ENCODE results near the gene FAM13B. TPM values are rescaled to one million over a fixed set of nuclear protein-coding genes. Genes with fewer than 3 reads are reported as not detected.
"Not testable (repeated sequence)": the region's sequence is repeated elsewhere in the genome, so short reads cannot be mapped to it uniquely, and the experiment has no call there.

The FAM13B gene
- 18.5 and 22.1 TPM in 2 replicates for total RNA-seq (2014; rRNA removed; shearing (Covaris generic))

- peak within 1 kb of the TSS; percentile 93 for H3K27ac ChIP-seq
- peak; percentile 83 to 85 for DNase-seq
- peaks cover 6% of the 10 kb centered on the region; the same call in 1 of the 2 replicates for H3K4me1 ChIP-seq
- H3K27me3 ChIP-seq, result no peaks in the 10 kb centered on the region
- H3K4me3 ChIP-seq, result peak within 1 kb of the TSS; percentile 100
- H3K9me3 ChIP-seq (replicated peaks), result no peaks in the 10 kb centered on the region
- peaks cover 4% of the 10 kb centered on the region; the same call in 1 of the 2 replicates for H3K36me3 ChIP-seq
Measured at GRCh38 chr5:138032572-138033385, at the start of gene FAM13B. Gene FAM13B (minus strand): TSS chr5:138033079. CDS start chr5:138019111, 13,968 bp downstream.

GRCh38 chr5:138082033-138082432, 49.2 kb upstream of the FAM13B start:
- no peaks in the 10 kb centered on the region; the same call in 1 of the 2 replicates for H3K27me3 ChIP-seq
- DNase-seq, result no peak

GRCh38 chr5:138078006-138078643, 45.2 kb upstream of the FAM13B start:
- no peak overlapping the region for H3K4me3 ChIP-seq
- no peaks in the 10 kb centered on the region; the same call in 1 of the 2 replicates for H3K4me1 ChIP-seq
- no peaks in the 10 kb centered on the region for H3K36me3 ChIP-seq
- H3K9me3 ChIP-seq (replicated peaks), result no peaks in the 10 kb centered on the region
- H3K27me3 ChIP-seq, result no peaks in the 10 kb centered on the region; the same call in 1 of the 2 replicates
- H3K27ac ChIP-seq, result no peak overlapping the region
- peak in 1 of 2 experiments; percentile 11 for DNase-seq

More at GRCh38 chr5:138082033-138082432, 49.2 kb upstream of the FAM13B start:
- no peak overlapping the region for H3K27ac ChIP-seq
- no peaks in the 10 kb centered on the region; the same call in 1 of the 2 replicates for H3K4me1 ChIP-seq
- H3K9me3 ChIP-seq (replicated peaks), result no peaks in the 10 kb centered on the region
- no peaks in the 10 kb centered on the region for H3K36me3 ChIP-seq
- no peak overlapping the region for H3K4me3 ChIP-seq

- no peaks in the 10 kb centered on the region; the same call in 1 of the 2 replicates for H3K4me1 ChIP-seq
- no peak overlapping the region for H3K4me3 ChIP-seq
- no peak overlapping the region for H3K27ac ChIP-seq
- H3K9me3 ChIP-seq (replicated peaks), result no peaks in the 10 kb centered on the region
- peak; percentile 44 to 82 for DNase-seq
- H3K36me3 ChIP-seq, result no peaks in the 10 kb centered on the region
- H3K27me3 ChIP-seq, result no peaks in the 10 kb centered on the region; the same call in 1 of the 2 replicates
Measured at GRCh38 chr5:138077064-138077696, 44.3 kb upstream of the FAM13B start.

GRCh38 chr5:138070026-138070425, 37.1 kb upstream of the FAM13B start:
- H3K9me3 ChIP-seq (replicated peaks); H3K27ac ChIP-seq; H3K4me3 ChIP-seq; H3K27me3 ChIP-seq; H3K36me3 ChIP-seq; H3K4me1 ChIP-seq; DNase-seq: not testable (repeated sequence)

GRCh38 chr5:138068742-138069600, 36.1 kb upstream of the FAM13B start:
- no peak overlapping the region for H3K27ac ChIP-seq
- H3K27me3 ChIP-seq, result no peaks in the 10 kb centered on the region
- no peaks in the 10 kb centered on the region for H3K4me1 ChIP-seq
- H3K4me3 ChIP-seq, result no peak overlapping the region
- no peaks in the 10 kb centered on the region for H3K9me3 ChIP-seq (replicated peaks)
- H3K36me3 ChIP-seq, result no peaks in the 10 kb centered on the region
- peak; percentile 62 to 84 for DNase-seq

GRCh38 chr5:138067945-138068344, 35.1 kb upstream of the FAM13B start:
- no peak for DNase-seq
- Histone ChIP-seq H3K4me1 (no peaks in the 10 kb centered on the region), H3K27ac (no peak overlapping the region)

GRCh38 chr5:138065102-138065501, 32.2 kb upstream of the FAM13B start:
- no peak overlapping the region for H3K4me3 ChIP-seq
- H3K4me1 ChIP-seq, result no peaks in the 10 kb centered on the region
- H3K36me3 ChIP-seq, result no peaks in the 10 kb centered on the region
- H3K27ac ChIP-seq, result no peak overlapping the region
- H3K9me3 ChIP-seq (replicated peaks), result no peaks in the 10 kb centered on the region
- no peaks in the 10 kb centered on the region for H3K27me3 ChIP-seq
- DNase-seq, result peak; percentile 10 to 37

More at GRCh38 chr5:138067945-138068344, 35.1 kb upstream of the FAM13B start:
- H3K36me3 ChIP-seq, result no peaks in the 10 kb centered on the region
- H3K4me3 ChIP-seq, result no peak overlapping the region
- H3K9me3 ChIP-seq (replicated peaks), result no peaks in the 10 kb centered on the region
- no peaks in the 10 kb centered on the region for H3K27me3 ChIP-seq

- Histone ChIP-seq H3K27ac (no peak overlapping the region), H3K36me3 (no peaks in the 10 kb centered on the region), H3K9me3 (replicated peaks) (no peaks in the 10 kb centered on the region), H3K4me1 (no peaks in the 10 kb centered on the region), H3K4me3 (no peak overlapping the region), H3K27me3 (no peaks in the 10 kb centered on the region)
- no peak for DNase-seq
Measured at GRCh38 chr5:138064526-138064925, 31.6 kb upstream of the FAM13B start.

- Histone ChIP-seq H3K4me3 (no peak overlapping the region), H3K36me3 (no peaks in the 10 kb centered on the region), H3K9me3 (replicated peaks) (no peaks in the 10 kb centered on the region), H3K27ac (no peak overlapping the region), H3K4me1 (no peaks in the 10 kb centered on the region), H3K27me3 (no peaks in the 10 kb centered on the region)
- DNase-seq, result no peak
Measured at GRCh38 chr5:138054847-138055558, 22.1 kb upstream of the FAM13B start.

GRCh38 chr5:138054206-138054605, 21.3 kb upstream of the FAM13B start:
- Histone ChIP-seq H3K27me3 (no peaks in the 10 kb centered on the region), H3K36me3 (no peaks in the 10 kb centered on the region), H3K9me3 (replicated peaks) (no peaks in the 10 kb centered on the region), H3K4me1 (no peaks in the 10 kb centered on the region), H3K27ac (no peak overlapping the region), H3K4me3 (no peak overlapping the region)
- DNase-seq, result no peak

- no peak overlapping the region for H3K27ac ChIP-seq
- no peak for DNase-seq
- no peaks in the 10 kb centered on the region for H3K9me3 ChIP-seq (replicated peaks)
- H3K36me3 ChIP-seq, result no peaks in the 10 kb centered on the region
- H3K4me1 ChIP-seq, result no peaks in the 10 kb centered on the region
- H3K4me3 ChIP-seq, result no peak overlapping the region
- H3K27me3 ChIP-seq, result no peaks in the 10 kb centered on the region
Measured at GRCh38 chr5:138053554-138053953, 20.7 kb upstream of the FAM13B start.

- H3K27ac ChIP-seq; H3K9me3 ChIP-seq (replicated peaks); H3K4me1 ChIP-seq; DNase-seq; H3K4me3 ChIP-seq; H3K36me3 ChIP-seq; H3K27me3 ChIP-seq: not testable (repeated sequence)
Measured at GRCh38 chr5:138052718-138053117, 19.8 kb upstream of the FAM13B start.

Measured in SJCRH30 (cell line).